Gastroesophageal sphincter (tissue), 4 donors: ENCODE data around the gene CENPO. TPM values are rescaled to one million over a fixed set of nuclear protein-coding genes. Genes with fewer than 3 reads are reported as not detected.
"Not testable (repeated sequence)": the region's sequence is repeated elsewhere in the genome, so short reads cannot be mapped to it uniquely, and the experiment has no call there.

ENCODE experiments used
- ATAC-seq: fragments of 150-250 bp; one replicate; pipeline ENCODE4 v1.9.1; 2016; ENCODE audit warnings: mild to moderate bottlenecking, moderate library complexity
- H3K27ac ChIP-seq, 4 donors: fragments of 200-600 bp; sonication (generic) in 3 of 4; 1 replicate in 3 of 4; 2 replicates in 1 of 4; pipeline ENCODE4 v1.5.1; 2016 to 2019
- H3K27me3 ChIP-seq: fragments of 200-600 bp; sonication (generic); one replicate; pipeline ENCODE4 v1.5.1; 2019
- H3K36me3 ChIP-seq, 2 donors: fragments of 200-600 bp; sonication (generic); one replicate each; pipeline ENCODE4 v1.5.1; 2019; ENCODE audit warnings: control low read depth in 1 of 2
- H3K4me1 ChIP-seq, 3 donors: fragments of 200-600 bp; sonication (generic); 1 replicate in 2 of 3; 2 replicates in 1 of 3; pipeline ENCODE4 v1.5.1; 2016 to 2019; ENCODE audit warnings: control low read depth in 2 of 3
- H3K4me3 ChIP-seq, 2 donors: fragments of 200-600 bp; sonication (generic); one replicate each; pipeline ENCODE4 v1.5.1; 2019; ENCODE audit warnings: mild to moderate bottlenecking in 1 of 2, moderate library complexity in 1 of 2
- H3K9me3 ChIP-seq, 3 donors: fragments of 200-600 bp; sonication (generic); one replicate each; pipeline ENCODE4 v1.5.1; 2017 to 2019; ENCODE audit warnings: control low read depth in 2 of 3
- EP300 ChIP-seq: sonication (generic); formaldehyde crosslinking; IDR thresholded peaks from one replicate; pipeline ENCODE4 v1.6.1; 2017; ENCODE audit warnings: antibody characterized with exemption, mild to moderate bottlenecking
- POLR2A ChIP-seq, 2 donors: fragments of 450-650 bp; IDR thresholded peaks; one replicate each; pipeline ENCODE4 v1.6.1; 2017; ENCODE audit warnings: antibody characterized with exemption in 2 of 2, mild to moderate bottlenecking in 2 of 2, moderate library complexity in 1 of 2
- POLR2AphosphoS5 ChIP-seq: sonication (generic); formaldehyde crosslinking; IDR thresholded peaks from one replicate; pipeline ENCODE4 v1.6.1; 2017; ENCODE audit warnings: antibody characterized with exemption
- WGBS, 2 donors: methylation state at CpG; one replicate each; pipeline ENCODE4 v1.1.5; 2018; ENCODE audit warnings: low coverage in 1 of 2; 5-methylcytosine and 5-hydroxymethylcytosine counted together
- total RNA-seq, 4 donors: library from RNA; depleted of rRNA; stranded (reverse); fragments of >200 nt; gene quantifications; one replicate each; pipeline ENCODE4 v1.1.0, GENCODE V29; 2016
- TF ChIP-seq, protein P1 (sequence below), 4 experiments: fragments of 200-600 bp in 2 of 4; fragments of 450-650 bp in 2 of 4; sonication (generic) in 1 of 4; IDR thresholded peaks; one replicate each; pipeline ENCODE4 v1.5.1; 2017 to 2019; ENCODE audit warnings: antibody characterized with exemption in 4 of 4, mild to moderate bottlenecking in 2 of 4, moderate library complexity in 2 of 4

CENPO gene
- total RNA-seq, 4 donors from 2014 or later = 0.31 to 3.8 (median 2.8) TPM

DNA sequence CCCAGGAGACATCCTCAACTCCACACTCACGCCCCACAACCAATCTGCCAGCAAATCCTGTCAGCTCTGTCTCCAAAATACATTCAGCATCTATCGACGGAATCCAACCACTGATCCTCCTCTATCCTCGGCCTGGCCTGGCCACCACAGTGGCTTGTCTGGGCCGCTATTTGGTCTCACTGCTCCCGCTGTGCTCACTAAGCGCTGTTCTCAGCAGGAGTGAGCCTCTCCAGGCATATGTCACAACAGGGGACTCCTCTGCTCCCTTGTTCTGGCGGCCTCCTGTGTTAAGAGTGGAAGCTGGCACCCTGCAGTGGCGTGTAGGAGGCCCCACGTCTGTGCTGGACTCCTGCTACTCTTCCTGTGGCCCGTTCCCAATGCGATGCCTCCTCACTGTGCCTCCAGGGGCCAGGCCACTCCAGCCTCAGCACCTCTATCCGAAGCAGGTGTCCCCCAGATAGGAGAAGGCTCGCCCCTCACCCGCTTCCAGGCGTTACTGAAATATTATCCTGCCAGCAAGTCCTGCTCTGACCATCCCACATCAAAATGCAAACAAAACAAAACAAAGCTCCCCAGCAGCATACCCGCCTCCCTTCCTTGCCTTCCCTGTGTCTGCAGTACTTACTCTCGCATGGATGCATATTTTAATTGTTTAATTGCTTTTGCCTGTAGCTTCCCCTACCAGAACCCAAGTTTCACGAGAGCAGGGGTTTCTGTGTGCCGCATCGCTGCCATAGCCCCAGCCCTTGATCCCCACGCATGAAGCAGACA lies 39.9 kb downstream of the CENPO start:
- peaks cover 0 to 65% of the 10 kb centered on the region in 2 donors for H3K36me3 ChIP-seq
- no peaks in the 10 kb centered on the region for H3K9me3 ChIP-seq
- no peaks in the 10 kb centered on the region for H3K27me3 ChIP-seq
- H3K27ac ChIP-seq = no peak overlapping the region
- H3K4me1 ChIP-seq = peaks cover 0 to 1% (median 0%) of the 10 kb centered on the region in 3 donors
- no peak for ATAC-seq
- no peak for TF ChIP-seq POLR2A (IDR thresholded peaks at IDR 0.05)
- TF ChIP-seq, protein P1, sequence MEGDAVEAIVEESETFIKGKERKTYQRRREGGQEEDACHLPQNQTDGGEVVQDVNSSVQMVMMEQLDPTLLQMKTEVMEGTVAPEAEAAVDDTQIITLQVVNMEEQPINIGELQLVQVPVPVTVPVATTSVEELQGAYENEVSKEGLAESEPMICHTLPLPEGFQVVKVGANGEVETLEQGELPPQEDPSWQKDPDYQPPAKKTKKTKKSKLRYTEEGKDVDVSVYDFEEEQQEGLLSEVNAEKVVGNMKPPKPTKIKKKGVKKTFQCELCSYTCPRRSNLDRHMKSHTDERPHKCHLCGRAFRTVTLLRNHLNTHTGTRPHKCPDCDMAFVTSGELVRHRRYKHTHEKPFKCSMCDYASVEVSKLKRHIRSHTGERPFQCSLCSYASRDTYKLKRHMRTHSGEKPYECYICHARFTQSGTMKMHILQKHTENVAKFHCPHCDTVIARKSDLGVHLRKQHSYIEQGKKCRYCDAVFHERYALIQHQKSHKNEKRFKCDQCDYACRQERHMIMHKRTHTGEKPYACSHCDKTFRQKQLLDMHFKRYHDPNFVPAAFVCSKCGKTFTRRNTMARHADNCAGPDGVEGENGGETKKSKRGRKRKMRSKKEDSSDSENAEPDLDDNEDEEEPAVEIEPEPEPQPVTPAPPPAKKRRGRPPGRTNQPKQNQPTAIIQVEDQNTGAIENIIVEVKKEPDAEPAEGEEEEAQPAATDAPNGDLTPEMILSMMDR (IDR thresholded peaks at IDR 0.05) = no peak
- TF ChIP-seq POLR2AphosphoS5 = no peak
- TF ChIP-seq EP300 = no peak
- H3K4me3 ChIP-seq = no peak overlapping the region
- 94% methylated on average over 9 to 15 of the region's 22 CpGs for WGBS, 2 donors

DNA sequence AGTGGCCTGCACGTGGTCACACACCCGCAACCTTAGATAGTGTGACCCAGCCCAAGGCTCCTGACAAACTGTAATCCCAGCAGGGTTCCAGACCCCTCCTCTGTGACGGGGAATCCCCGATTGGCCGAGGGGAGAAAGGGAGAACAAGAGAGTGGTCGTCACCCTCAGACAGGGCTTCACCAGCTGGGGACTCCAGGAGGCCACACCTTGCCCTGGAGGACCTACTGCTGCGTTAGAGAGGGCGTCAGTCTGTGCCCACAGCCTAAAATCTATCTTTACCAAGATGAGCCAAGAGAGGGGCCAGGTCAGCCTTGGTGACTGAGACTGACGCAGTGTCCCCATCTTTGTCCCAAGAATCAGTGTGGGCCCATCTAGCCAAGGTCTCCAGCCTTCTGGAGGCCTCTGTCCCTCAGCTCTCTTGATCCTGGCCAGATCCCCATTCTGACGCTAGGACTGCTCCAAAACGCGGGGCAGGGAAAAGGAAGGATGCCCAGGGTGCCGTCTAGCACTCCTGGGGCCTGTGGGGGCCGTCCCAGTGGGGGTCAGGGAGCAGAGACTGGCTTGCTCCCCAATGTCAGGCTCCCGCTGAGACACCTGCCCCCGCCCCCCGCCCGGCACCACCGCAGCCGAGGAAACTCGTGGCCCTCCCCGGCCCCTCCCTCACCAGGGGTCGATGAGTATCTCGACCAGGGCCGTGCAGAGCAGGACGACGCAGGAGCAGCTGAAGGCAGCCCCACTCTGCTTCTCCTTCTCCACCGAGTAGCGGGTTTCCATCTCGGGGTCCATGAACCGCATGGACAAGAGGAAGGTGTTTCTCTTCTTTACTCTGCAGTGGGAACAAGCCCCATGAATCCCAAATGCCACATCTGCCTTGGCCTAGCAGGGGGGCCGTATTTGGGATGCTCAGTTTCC lies 40.9 kb downstream of the CENPO start:
- peaks cover 0 to 73% of the 10 kb centered on the region in 2 donors for H3K36me3 ChIP-seq
- no peaks in the 10 kb centered on the region for H3K4me1 ChIP-seq
- H3K27ac ChIP-seq = no peak overlapping the region
- H3K4me3 ChIP-seq = no peak overlapping the region
- WGBS, 2 donors = 100% methylated on average over 3 of the region's 32 CpGs; no CpG with 5 or more reads in 1 of the 2 donors
- no peak for ATAC-seq
- TF ChIP-seq, protein P1 (IDR thresholded peaks at IDR 0.05) = no peak
- TF ChIP-seq POLR2AphosphoS5 = no peak
- TF ChIP-seq EP300 = no peak
- TF ChIP-seq POLR2A (IDR thresholded peaks at IDR 0.05) = no peak
- no peaks in the 10 kb centered on the region for H3K27me3 ChIP-seq
- no peaks in the 10 kb centered on the region for H3K9me3 ChIP-seq

DNA sequence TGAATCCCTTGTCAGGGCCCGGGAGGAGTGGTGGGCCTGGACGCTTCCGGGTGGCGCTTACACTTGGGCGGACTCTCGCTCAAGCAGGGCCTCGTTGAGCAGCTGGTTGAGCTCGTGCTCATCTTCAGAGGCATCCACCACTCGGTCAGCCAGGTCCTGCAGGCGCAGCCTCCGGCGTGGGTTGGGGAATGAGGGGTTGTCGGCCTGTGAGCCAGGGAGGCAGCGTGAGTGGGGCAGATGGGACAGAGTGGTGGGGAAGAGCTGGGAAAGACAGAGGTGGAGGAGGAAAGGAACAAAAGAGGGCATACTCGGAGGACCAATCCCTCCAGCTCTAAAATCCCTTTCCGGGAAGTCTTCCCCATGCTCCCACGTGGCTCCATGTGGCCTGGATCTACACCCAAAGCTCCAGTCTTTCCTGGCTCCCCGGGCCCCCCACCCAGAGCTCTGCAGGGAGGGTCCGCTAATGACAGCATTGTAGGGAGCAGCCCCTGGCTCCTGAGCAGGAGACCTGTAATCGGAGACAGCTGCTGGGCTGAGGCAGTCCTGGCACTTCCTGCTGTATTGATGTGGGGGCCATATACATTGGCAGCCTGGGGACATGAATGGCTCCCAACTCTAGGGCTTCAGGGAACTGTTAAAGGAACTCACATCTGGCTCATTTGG lies 41.6 kb downstream of the CENPO start:
- Histone ChIP-seq H3K36me3 (peaks cover 0 to 81% of the 10 kb centered on the region in 2 donors), H3K27me3 (no peaks in the 10 kb centered on the region), H3K9me3 (no peaks in the 10 kb centered on the region), H3K27ac (no peak overlapping the region), H3K4me1 (no peaks in the 10 kb centered on the region), H3K4me3 (no peak overlapping the region)
- 67% methylated on average over 3 of the region's 20 CpGs; no CpG with 5 or more reads in 1 of the 2 donors for WGBS, 2 donors
- no peak for TF ChIP-seq POLR2AphosphoS5
- TF ChIP-seq EP300 = no peak
- TF ChIP-seq POLR2A (IDR thresholded peaks at IDR 0.05) = no peak
- TF ChIP-seq, protein P1 (IDR thresholded peaks at IDR 0.05) = no peak
- no peak for ATAC-seq

DNA sequence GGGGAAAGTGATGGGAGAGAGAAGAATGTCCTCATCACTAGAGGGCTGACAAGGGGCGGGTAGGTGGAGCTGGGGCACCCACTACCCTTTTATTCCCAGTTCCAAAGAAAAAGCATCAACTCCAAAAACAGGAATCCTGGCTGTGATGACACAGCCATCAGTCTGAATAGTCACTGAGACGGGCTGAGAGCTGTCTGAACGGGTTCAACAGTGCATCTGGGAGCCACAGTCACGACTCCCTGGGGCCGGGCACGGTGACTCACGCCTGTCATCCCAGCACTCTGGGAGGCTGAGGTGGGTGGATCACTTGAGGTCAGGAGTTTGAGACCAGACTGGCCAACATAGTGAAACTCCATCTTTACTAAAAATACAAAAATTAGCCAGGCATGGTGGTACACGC lies 42.2 kb downstream of the CENPO start:
- not testable (repeated sequence) for H3K27ac ChIP-seq, H3K4me3 ChIP-seq, H3K27me3 ChIP-seq, H3K9me3 ChIP-seq, ATAC-seq, H3K4me1 ChIP-seq
- H3K36me3 ChIP-seq = peaks cover 0 to 85% of the 10 kb centered on the region in 2 donors
- 74 to 83% methylated on average over 2 to 7 of the region's 8 CpGs for WGBS, 2 donors

DNA sequence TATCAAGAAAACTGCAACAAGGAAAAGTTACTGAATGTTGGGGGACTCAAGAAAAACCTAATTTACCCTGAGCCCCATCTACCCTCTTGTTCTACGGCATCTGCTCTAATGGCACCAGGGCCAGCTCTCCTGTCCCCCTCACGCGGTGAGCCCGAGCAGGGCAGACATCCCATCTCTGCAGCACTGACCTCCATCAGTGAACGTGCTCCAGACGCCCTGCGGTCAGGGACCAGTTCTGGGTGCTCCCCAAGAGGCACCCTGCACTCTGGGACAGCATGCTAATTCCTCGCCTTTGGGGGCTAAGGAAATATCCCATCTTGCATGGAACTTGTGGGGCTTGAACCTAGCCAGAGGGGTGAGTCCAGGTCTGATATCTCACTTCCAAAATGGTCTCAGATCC lies 43.0 kb downstream of the CENPO start:
- Histone ChIP-seq H3K9me3 (no peaks in the 10 kb centered on the region), H3K4me3 (no peak overlapping the region), H3K36me3 (peaks cover 0 to 85% of the 10 kb centered on the region in 2 donors), H3K27me3 (no peaks in the 10 kb centered on the region), H3K27ac (no peak overlapping the region), H3K4me1 (no peaks in the 10 kb centered on the region)
- no peak for TF ChIP-seq POLR2A (IDR thresholded peaks at IDR 0.05)
- no peak for TF ChIP-seq EP300
- TF ChIP-seq POLR2AphosphoS5 = no peak
- TF ChIP-seq, protein P1 (IDR thresholded peaks at IDR 0.05) = no peak
- 80% methylated on average over 1 of the region's 8 CpGs; no CpG with 5 or more reads in 1 of the 2 donors for WGBS, 2 donors
- ATAC-seq = no peak
